ENCODE data around the gene MAP7D1. TPM values are rescaled to one million over a fixed set of nuclear protein-coding genes. Genes with fewer than 3 reads are reported as not detected.

The MAP7D1 gene
- total RNA-seq, 1 experiment from 2014 or later, result 192 TPM

DNA sequence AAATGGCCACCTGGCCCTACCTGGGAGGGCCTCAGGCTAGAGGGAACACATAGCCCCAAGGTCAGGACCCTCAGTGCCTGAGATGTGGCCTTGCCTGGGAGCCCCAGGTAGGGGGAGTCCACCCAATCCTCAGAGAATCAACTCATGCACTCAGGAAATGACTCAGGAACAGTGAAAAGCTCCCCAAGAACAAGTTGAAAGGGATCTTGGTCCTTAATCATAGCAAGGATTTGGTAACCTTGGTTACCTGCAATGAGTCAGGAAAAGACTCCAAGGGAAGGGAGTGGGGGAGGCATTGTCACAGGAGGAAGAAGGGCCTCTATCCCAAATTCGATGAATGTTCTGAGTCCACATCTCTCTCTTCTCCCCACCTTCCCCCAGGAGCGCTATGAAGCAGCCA, 17.0 kb downstream of the MAP7D1 start:
- TF ChIP-seq EZH2 (IDR thresholded peaks at IDR 0.05; ENCODE audit: borderline replicate concordance, low read depth, low read length, poor library complexity, severe bottlenecking) (no peak), CTCF (conservative IDR thresholded peaks at IDR 0.05; ENCODE audit: low read depth, low read length) (no peak)
- no peaks in the 10 kb centered on the region for H3K9me3 ChIP-seq (ENCODE audit: low read depth, low read length, poor library complexity, severe bottlenecking)
- peak; percentile 44 for DNase-seq (ENCODE audit: low spot score)
- no peaks in the 10 kb centered on the region for H3K4me1 ChIP-seq (ENCODE audit: insufficient read depth, low read length, poor library complexity, severe bottlenecking)
- ChIA-PET CTCF (no interaction called here), POLR2A (ENCODE audit: low non-redundant PET) (no interaction called here)
- H3K36me3 ChIP-seq (ENCODE audit: insufficient read depth, low read length, poor library complexity, severe bottlenecking), result peaks cover 63% of the 10 kb centered on the region
- intact Hi-C loops (cut with micrococcal nuclease; ENCODE audit: unreplicated experiment), result no loop called here
- no peak overlapping the region for H3K27ac ChIP-seq (ENCODE audit: low read depth, low read length, poor library complexity, severe bottlenecking)
- no peaks in the 10 kb centered on the region for H3K27me3 ChIP-seq (replicated peaks; ENCODE audit: insufficient read depth, low read depth, low read length, poor library complexity)
- BruUV-seq (replicated peaks), result no TSS peak
- H3K4me3 ChIP-seq (ENCODE audit: low read depth, low read length, poor library complexity, severe bottlenecking), result no peak overlapping the region

GRCh38 chr1:36174713-36175112, 18.8 kb downstream of the MAP7D1 start:
- CTCF ChIA-PET, result no interaction called here
- Histone ChIP-seq H3K27me3 (replicated peaks; ENCODE audit: insufficient read depth, low read depth, low read length, poor library complexity) (no peaks in the 10 kb centered on the region), H3K36me3 (ENCODE audit: insufficient read depth, low read length, poor library complexity, severe bottlenecking) (peaks cover 81% of the 10 kb centered on the region), H3K4me3 (ENCODE audit: low read depth, low read length, poor library complexity, severe bottlenecking) (no peak overlapping the region), H3K4me1 (ENCODE audit: insufficient read depth, low read length, poor library complexity, severe bottlenecking) (no peaks in the 10 kb centered on the region), H3K27ac (ENCODE audit: low read depth, low read length, poor library complexity, severe bottlenecking) (no peak overlapping the region), H3K9me3 (ENCODE audit: low read depth, low read length, poor library complexity, severe bottlenecking) (no peaks in the 10 kb centered on the region)
- BruUV-seq (replicated peaks), result no TSS peak
- intact Hi-C loops (cut with micrococcal nuclease; ENCODE audit: unreplicated experiment), result no loop called here
- POLR2A ChIA-PET (ENCODE audit: low non-redundant PET), result no interaction called here
- TF ChIP-seq EZH2 (IDR thresholded peaks at IDR 0.05; ENCODE audit: borderline replicate concordance, low read depth, low read length, poor library complexity, severe bottlenecking) (no peak), CTCF (conservative IDR thresholded peaks at IDR 0.05; ENCODE audit: low read depth, low read length) (no peak)
- no peak for DNase-seq (ENCODE audit: low spot score)

GRCh38 chr1:36175137-36176095, 19.5 kb downstream of the MAP7D1 start:
- Histone ChIP-seq H3K27ac (ENCODE audit: low read depth, low read length, poor library complexity, severe bottlenecking) (no peak overlapping the region), H3K27me3 (replicated peaks; ENCODE audit: insufficient read depth, low read depth, low read length, poor library complexity) (no peaks in the 10 kb centered on the region), H3K9me3 (ENCODE audit: low read depth, low read length, poor library complexity, severe bottlenecking) (no peaks in the 10 kb centered on the region), H3K36me3 (ENCODE audit: insufficient read depth, low read length, poor library complexity, severe bottlenecking) (peaks cover 88% of the 10 kb centered on the region), H3K4me1 (ENCODE audit: insufficient read depth, low read length, poor library complexity, severe bottlenecking) (no peaks in the 10 kb centered on the region), H3K4me3 (ENCODE audit: low read depth, low read length, poor library complexity, severe bottlenecking) (no peak overlapping the region)
- ChIA-PET POLR2A (ENCODE audit: low non-redundant PET) (no interaction called here), CTCF (no interaction called here)
- intact Hi-C loops (cut with micrococcal nuclease; ENCODE audit: unreplicated experiment), result no loop called here
- no peak for TF ChIP-seq EZH2 (IDR thresholded peaks at IDR 0.05; ENCODE audit: borderline replicate concordance, low read depth, low read length, poor library complexity, severe bottlenecking)
- no peak for TF ChIP-seq CTCF (conservative IDR thresholded peaks at IDR 0.05; ENCODE audit: low read depth, low read length)
- BruUV-seq (replicated peaks), result no TSS peak
- DNase-seq (ENCODE audit: low spot score), result no peak

Data from A673 (cell line).